ENCODE measurements around the gene SCUBE1. TPM values are rescaled to one million over a fixed set of nuclear protein-coding genes. Genes with fewer than 3 reads are reported as not detected.

SCUBE1 gene
- total RNA-seq, 1 donor from 2014 or later = 140 TPM

DNA sequence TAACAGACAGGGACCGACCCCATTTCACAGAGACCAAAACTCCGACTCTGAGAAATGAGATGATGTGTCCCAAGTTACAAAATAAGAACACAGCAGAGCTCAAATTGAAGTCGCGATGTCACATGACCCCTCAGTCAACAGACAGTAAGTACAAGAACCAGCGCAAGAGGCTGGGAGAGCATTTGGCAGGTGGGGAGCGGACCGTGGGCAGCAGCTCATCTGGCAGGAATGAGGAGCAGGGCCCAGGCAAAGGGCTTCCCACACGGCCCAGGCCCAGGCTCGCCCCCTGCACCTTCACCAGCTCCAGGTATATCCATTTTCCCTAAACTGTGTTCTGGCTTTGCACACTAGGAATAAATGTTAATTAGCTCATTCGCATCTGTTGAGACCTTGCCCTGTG, 34.3 kb downstream of the SCUBE1 start:
- intact Hi-C loops (cut with DNase I) = no loop called here
- ATAC-seq (no peak), DNase-seq (ENCODE audit: low spot score) (no peak)

DNA sequence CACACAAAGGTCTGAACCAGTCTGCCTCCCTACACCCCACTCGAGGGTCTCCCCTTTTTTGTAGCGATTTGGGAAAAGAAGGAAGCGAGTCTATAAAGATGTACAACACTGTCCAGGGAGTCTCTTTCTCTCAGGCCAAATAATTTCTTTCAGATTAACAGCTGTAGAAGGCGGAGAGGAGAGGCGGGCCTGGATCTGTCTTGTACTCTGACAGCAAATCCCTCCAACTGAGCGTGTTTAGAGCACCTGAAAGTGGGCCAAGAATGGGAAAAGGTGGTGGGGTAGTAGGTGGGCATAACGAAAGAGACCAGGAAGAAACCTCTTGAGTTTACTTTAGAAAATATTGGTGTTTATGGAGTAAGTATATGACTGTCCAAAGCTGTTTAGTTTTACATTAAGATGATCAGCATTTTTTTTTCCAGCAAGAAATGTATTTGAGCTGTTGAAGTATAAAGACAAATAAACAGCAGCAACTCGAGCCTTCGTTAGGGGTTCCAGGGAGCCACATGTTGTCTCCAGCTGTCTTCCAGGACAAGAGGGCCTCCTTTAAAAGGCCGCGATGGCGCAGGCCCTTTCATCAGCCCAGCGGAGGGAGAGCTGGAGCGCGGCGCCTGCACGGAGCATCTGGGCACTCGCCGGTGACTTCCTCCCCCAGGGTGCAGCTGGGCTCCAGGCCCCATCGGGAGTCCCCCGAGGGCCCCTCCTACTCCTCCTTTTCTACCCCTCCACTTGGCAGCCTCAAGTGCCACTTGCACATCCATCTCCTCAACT, 34.9 kb downstream of the SCUBE1 start:
- intact Hi-C loops (cut with DNase I) = no loop called here
- DNase-seq (ENCODE audit: low spot score) (no peak), ATAC-seq (no peak)

DNA sequence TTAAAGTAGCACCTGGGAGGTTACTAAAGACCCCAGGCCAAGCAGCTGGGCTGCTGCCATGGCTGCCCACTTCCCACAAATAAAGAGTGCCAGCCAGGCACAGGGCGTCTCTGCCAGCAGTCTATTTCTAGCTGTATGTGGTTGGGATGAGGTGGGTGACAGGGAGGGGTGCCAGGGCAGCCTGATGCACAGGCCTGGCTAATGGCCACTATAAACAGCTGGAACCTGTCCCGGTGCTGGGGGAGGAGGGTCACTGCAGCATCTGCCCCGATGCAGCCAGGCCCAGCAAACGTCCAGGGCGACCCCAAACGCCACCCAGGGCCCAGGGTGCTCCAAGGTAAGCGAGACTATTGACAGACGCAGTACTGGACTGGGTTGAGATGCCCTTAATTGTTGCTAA, 37.4 kb downstream of the SCUBE1 start:
- ATAC-seq (no peak), DNase-seq (ENCODE audit: low spot score) (no peak)
- intact Hi-C loops (cut with DNase I) = no loop called here

DNA sequence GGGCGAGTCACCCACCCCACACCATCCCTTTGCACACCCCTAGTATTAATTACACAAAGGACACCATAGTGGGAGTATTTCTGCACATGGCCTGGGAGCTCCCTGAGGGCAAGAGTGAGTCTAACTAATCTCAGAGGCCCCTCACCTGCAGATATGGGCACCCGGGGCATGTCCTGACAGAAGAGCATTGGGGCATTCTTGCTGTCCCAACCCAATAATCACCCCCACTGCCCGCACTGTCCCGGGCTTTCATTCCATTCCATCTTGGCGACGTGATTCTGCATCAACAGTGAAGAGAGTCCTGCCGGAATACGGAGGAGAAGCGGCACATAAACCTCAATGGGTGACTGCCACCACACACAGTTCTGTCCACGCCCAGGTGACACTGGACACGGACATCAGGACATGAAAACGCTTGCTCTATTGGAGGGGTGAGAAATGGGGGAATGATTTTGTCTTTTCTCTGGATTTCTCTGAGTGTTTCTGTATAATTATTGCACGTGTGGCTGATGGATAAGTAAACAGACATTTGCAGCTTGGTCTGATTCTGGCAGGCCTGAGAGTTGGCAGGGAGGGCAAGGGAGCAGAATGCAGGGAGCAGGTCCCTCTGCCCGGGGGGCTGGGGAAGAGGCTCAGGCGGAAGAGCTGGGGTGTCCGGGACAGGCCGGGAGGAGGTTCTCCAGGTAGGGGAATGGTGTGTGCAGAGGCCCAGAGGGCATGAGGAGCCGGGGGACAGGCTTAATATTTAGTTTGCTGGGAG, 38.2 kb downstream of the SCUBE1 start:
- DNase-seq (ENCODE audit: low spot score) = no peak
- ATAC-seq = no peak
- intact Hi-C loops (cut with DNase I) = no loop called here

DNA sequence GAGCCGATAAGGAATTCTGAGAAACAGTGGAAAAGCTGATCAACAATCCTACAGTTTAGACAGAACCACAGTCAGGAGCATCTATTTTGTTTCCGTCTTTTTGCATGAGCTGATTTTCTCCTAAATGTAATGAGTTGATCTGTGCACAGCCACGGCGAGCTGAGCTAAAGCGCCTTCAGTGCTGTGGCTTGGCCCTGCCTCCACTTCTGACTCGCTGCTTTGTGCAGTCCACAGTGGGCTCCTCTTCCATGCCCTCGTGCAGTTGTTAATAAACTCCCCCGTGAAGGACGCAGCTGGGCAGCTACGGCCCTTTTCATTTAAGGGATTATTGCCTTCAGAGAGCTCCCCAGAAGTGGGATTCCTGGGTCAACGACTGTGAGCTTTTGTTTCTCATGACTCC, 39.4 kb downstream of the SCUBE1 start:
- DNase-seq (ENCODE audit: low spot score) (no peak), ATAC-seq (no peak)
- intact Hi-C loops (cut with DNase I) = no loop called here

DNA sequence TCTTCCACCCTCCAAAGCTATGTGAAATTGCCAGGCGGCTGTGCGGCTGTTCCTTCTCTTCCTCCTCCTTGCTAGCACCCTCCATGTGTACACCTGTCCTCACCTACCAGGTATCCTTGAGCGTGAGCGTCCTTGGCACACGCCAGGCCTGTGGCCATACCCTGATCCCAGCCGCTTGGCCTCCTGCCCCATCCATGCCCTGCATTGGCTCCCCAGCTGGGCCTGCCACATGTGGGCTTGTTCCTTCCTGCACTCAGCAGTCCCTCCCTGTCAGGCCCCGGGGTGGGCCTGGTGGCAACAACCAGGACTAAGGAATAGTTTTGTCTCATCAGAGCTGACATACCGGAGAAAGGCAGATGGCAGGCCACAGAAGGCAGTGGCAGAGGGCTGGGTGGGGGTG, 40.0 kb downstream of the SCUBE1 start:
- intact Hi-C loops (cut with DNase I) = no loop called here
- DNase-seq (ENCODE audit: low spot score) (no peak), ATAC-seq (no peak)

DNA sequence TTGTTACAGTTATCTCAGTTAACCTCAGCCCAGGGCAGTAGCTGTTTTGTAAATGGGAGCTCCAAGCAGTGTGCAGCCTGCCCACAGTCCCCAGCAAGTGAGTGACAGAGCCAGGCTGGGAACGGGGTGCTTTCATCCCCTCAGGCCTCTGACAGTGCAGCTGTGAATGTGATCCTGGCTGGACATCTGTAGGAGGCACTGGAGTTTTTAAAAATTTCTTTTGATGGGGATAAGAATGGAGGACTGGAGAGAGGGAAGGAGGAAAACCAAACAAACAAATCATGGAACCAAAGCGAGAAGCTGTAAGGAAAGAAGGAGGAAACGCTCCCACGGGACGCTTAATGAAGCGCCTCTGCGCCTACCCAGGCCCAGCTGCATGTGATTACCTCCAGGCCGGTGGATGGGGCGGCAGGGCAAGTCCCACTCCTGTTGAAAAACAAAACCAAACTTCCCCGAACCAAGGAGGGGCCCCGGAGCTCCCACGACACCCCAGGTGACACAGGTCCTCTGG, 40.6 kb downstream of the SCUBE1 start:
- ATAC-seq (peak; percentile 11), DNase-seq (ENCODE audit: low spot score) (no peak)
- intact Hi-C loops (cut with DNase I) = no loop called here

DNA sequence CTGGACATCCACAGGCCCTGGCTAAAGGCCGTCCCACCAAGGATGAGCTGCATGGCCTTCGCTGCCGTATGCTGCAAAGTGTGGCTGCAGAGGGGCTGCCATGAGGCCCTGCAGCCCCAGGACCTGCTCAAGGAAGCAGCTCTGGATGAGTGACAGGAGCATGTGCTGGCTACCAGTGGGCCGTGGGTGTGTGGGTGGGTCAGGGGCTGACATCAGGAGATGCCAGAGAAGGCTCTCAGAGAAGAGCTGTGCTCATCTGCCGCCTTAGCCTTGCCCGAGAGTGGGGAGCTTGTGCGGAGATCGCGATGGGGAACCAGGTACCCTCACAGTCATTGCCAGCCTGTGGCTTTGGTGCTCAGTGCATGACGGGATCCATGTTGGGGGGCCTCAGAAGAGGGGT, 41.3 kb downstream of the SCUBE1 start:
- intact Hi-C loops (cut with DNase I) = no loop called here
- DNase-seq (ENCODE audit: low spot score) (no peak), ATAC-seq (no peak)

DNA sequence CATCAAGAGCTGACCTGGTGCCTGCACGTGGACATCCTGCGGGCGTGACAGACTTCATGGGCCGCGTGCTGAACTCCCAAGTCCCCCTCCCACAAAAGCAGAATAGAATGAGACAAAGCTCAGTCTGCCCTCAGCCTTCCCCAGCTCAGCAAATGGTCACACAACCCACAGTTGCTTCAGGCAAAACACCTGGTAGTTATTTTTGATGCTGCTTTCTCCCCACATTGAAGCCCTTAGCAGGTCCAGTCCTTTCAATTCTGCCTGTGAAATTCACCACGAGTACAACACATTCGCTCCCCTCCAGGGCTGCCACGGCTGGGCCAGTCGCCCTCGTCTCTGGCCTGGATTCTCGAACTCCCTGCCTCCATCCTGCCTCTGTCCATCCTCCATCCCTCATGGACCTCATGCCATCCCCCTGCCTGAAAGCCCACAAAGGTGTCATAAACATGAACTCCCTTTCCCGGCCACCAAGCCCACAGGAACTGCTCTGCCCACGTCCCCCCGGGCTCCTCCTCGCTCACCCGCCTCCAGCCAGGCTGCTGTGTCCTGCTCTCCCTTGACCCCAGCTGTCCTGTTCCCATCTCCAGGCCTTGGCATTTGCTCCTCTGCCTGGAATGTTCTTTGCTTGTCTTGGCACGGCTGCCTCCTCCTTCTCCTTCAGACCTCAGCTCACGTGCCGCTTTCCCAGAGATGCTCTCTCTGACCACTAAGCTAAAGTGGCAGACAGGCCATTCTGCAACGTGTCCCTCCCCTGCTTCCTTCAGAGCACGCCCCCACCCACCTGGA, 42.1 kb downstream of the SCUBE1 start:
- DNase-seq (ENCODE audit: low spot score) (no peak), ATAC-seq (peak; percentile 70)
- intact Hi-C loops (cut with DNase I) = no loop called here

DNA sequence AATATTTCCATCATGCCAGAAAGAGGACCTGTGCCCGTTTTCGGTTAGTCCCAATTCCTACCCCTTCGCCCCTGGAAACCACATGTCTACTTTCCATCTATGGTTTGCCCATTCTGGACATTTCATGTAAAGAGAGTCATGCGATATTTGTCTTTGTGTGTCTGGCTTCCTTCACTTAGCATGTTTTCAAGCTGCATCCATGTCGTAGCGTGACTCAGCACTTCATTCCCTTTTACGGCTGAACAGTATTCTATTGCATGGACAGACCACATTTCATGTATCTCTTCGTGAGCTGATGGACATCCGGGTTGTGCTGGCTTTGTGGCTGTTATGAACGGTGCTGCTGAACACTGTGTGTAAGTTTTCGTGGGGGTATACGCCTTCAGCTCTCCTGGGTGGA, 43.4 kb downstream of the SCUBE1 start:
- intact Hi-C loops (cut with DNase I) = no loop called here
- ATAC-seq = no peak
- no peak for DNase-seq (ENCODE audit: low spot score)

DNA sequence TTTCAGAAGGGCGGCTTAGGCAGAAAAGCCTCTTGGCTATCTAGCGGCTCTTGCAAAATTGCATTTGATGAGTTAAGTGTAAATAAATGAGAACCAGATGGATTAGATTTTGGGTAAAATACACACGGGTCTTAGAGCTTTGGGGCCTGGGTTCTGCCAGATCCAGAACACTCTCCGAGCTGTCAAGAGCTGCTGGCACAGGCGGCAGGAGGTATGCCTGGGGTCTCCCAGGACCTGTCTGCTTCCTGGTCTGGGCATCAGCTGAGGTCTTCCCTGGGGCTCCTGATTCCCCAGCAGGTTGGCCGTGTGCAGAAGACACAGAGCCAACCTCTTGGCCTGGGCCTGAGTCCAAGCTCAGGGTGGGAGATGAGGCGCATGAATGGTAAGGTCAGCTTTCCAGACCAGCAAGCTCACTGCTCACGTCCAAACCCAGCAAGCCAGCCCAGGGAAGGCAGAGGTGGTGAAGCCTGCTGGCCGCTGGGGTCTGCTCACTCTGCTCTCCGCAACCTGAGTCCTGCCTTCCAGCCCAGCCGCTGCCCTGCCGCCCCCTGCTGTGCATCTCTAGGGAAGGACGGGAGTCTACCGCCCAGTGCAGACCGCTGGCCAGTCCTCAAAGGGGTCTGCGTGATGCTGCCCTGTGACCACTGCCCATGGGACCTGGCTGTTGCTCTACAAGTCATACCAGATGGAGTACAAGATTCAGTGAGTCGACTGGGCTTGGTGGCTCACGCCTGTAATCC, 44.9 kb downstream of the SCUBE1 start:
- ATAC-seq = peak; percentile 25
- intact Hi-C loops (cut with DNase I) = no loop called here
- DNase-seq (ENCODE audit: low spot score) = no peak

DNA sequence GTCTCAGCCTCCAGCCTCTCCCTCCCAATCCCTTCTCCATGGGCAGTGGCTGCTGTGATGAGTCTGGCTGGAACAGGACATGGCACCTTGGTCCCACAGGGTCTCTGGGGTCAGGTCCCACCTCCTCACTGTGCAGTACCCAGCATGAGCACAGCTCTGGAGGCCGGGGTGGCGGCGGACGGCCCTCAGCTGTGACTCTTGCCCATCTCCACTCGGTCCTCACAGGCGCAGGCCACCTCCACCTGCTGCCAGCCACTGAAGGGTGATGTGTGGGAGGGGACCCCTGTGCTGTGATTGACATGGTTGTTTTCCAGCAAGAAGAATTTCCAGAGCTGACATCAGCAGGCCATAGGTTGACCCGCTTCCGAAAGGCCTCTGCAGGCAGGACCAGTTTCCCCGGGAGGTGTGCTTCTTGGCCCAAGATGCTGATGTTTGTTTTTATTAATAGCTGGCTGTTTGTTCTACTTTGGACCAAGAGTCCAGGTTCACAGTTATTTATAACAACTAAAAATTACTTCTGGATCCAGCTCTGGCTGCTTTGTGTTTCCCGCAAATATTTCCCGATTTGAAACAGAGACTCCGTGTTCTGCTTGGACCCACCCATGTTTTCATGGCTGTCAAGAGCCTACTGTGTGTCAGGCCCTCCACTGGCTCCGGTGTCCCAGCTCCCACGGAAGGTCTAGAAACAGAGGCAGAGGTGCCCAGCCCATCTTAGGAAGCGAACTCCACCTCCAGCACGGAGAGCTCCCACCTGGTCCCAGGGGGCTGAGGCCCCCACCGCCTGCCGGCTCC, 45.7 kb downstream of the SCUBE1 start:
- intact Hi-C loops (cut with DNase I) = no loop called here
- ATAC-seq (peak; percentile 61), DNase-seq (ENCODE audit: low spot score) (no peak)

DNA sequence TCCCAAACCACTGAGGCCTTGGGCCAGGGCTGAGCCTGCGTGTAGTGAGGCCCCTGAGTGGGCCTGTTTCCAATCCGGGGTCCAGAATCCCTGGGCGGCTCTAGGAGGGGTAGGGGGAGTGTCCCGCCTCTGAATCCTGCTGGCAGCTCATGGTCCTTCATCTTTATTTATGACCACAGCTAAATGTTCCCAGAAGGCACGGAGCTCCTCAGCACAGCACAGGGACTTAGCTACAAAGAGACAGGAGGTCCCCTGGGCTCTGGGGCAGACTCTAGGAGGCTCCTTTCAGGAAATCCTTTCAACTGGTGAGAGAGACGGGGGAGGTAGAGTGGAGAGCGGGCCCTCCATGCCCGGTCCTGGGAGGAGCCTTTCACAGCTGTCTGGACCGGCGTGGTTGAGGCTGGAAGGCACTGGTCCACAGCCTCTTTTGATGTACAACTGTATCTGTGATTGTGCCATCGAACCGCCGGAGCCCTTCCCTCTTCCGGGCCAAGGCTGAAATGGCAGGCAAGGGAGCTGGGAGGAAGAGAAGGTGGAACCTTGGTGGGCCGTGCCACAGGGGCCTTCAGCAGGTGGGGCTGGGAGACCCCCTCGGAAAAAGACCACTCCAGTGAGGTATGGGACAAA, 46.8 kb downstream of the SCUBE1 start:
- intact Hi-C loops (cut with DNase I) = no loop called here
- DNase-seq (ENCODE audit: low spot score) = no peak
- ATAC-seq = no peak

DNA sequence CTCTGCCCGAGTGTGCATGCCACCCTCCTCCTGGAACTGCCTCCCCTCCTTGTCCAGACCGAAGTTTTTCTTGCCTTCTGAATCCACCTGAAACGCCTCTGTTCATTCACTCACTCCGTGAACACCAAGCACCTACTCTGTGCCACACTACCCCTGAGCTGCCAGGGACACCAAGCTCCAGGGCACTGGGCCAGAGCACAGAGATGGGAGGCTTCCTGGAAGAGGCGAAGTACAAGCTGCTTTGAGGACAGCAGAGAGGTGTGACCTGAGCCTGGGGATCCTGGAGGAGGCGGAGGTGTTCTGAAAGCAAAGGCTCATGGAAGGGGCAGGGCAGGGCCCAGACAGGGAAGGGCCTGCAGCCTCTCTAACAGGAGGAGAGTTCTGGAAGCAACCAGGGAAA, 47.5 kb downstream of the SCUBE1 start:
- DNase-seq (ENCODE audit: low spot score) = no peak
- no peak for ATAC-seq
- intact Hi-C loops (cut with DNase I) = no loop called here

DNA sequence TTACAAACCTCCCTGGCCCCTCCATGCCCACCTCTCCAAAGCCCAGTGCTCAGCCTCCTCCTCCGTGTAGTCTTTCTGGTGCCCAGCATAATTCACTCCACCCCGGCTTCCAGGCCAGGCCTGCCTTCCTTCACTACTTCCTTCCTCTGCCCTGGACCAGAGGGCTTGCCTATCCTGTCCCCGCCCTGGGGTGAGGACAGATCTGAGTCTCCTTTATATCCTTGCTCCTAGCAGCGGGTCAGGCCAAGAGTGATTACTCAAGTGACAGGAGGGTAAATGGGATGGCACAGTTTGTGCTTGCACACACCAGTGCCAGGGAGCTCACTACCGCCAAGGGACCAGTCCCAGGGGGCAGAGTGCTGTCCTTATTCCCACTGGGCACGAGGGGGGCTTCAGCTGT, 48.0 kb downstream of the SCUBE1 start:
- intact Hi-C loops (cut with DNase I) = no loop called here
- DNase-seq (ENCODE audit: low spot score) (no peak), ATAC-seq (no peak)

DNA sequence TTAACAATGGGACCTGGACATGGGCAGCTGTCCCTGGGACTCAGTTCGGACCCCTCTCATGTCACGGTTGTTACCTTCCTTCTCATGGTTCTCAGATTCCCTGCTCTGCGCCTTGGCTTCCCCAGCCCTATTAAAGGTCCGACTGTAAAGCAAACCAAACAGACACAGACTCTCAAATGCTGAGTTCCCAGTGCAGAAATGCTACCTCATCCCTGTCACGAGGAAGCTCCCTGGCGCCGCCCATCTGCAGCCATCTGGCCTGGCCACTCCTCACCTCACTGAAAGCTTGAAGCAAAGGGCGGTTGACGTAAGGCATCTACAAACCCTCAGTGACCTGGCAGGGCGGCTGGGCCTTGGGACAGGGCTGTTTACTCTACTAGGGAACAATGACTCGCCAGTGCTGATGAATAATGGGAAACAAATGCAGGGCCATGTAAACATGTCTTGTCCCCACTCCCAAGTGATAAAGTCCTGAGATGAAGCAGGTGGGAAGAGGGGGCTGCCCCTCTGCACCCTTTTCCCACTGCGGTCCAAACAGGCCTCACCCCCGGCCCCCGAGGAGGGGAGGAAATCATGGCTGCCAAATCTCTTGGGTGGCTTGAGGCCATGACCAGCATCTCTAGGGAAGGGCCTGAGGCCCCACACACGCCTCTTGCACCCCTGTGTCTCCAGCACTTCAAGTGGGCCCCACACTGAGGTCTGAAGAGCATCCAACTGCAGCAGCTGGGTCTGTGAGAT, 49.3 kb downstream of the SCUBE1 start:
- peak; percentile 44 for ATAC-seq
- no peak for DNase-seq (ENCODE audit: low spot score)
- intact Hi-C loops (cut with DNase I) = no loop called here

DNA sequence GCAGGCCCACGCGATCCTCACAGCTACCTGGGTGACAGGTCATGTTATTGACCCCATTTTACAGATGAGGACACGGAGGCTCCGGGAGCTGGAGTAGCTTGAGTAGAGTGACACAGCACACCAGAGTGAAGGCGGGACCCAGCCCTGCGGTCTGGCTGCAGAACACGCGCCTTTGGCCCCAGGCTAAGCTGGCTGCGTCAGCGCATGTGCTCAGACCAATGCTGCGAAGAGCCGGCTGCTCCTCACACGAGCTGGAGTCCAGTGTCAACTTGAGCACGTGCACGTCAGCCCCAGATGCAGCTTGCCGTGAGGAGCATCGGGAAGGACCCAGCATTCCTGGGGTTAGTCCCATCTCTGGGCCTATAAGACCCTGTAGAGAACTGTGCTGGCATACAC, 49.9 kb downstream of the SCUBE1 start:
- ATAC-seq (peak; percentile 7), DNase-seq (ENCODE audit: low spot score) (no peak)
- intact Hi-C loops (cut with DNase I) = no loop called here
